Measurements from ENCODE around the gene VN1R5. TPM values are rescaled to one million over a fixed set of nuclear protein-coding genes. Genes with fewer than 3 reads are reported as not detected.

Gene VN1R5
- total RNA-seq, 2 experiments from 2014 or later = not detected

DNA sequence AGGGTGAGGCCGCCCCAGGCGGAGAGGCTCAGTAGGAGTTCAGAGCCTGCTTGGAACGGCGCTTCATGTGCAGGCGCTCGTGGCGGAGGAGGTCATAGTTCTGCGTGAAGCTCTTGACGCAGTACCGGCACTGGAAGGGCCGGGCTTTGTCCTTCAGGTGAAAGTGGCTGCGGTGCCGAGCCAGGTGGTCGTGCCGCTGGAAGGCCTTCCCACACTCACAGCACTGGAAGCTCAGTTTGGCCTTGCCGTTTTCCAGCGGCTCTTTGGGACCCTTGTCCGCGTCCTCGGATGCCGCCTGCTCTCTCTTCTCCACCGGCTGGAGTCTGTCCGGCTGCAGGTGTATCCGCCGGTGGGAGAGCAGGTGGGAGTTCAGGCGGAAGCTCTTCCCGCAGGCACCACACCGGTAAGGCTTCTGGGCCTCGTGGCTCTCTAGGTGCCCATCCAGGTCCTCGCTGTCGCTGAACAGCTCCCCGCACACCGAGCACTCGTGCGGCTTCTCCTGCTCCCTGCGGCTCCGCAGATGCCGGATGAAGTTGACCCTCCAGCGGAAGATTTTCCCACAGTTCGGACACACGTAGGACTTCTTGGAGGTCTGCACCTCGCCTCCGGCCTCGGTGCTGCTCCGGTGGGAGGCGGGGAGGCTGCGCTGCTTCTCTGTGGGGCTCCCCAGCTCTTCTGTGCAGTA, 44.8 kb downstream of the VN1R5 start:
- Histone ChIP-seq H3K4me3 (ENCODE audit: low read depth, low read length, poor library complexity, severe bottlenecking) (no peak overlapping the region), H3K4me1 (ENCODE audit: insufficient read depth, low read length, poor library complexity, severe bottlenecking) (no peaks in the 10 kb centered on the region), H3K79me2 (ENCODE audit: insufficient read depth, low read depth, low read length) (no peaks in the 10 kb centered on the region), H3K27ac (ENCODE audit: low read depth, low read length, poor library complexity, severe bottlenecking) (no peak overlapping the region), H4K20me1 (ENCODE audit: insufficient read depth, low read length) (no peaks in the 10 kb centered on the region), H3K9me3 (ENCODE audit: low read length) (no peaks in the 10 kb centered on the region), H3K9me2 (ENCODE audit: insufficient read depth, low read length) (no peaks in the 10 kb centered on the region), H3K4me2 (ENCODE audit: low read length) (no peak overlapping the region), H3K36me3 (ENCODE audit: insufficient read depth, low read length) (peaks cover 32% of the 10 kb centered on the region), H2AFZ (ENCODE audit: low read length) (no peak overlapping the region)
- DNase-seq (ENCODE audit: low spot score) = no peak
- ChIA-PET CTCF (ENCODE audit: unreplicated experiment) (no interaction called here), POLR2A (no interaction called here)
- TF ChIP-seq, protein P1, sequence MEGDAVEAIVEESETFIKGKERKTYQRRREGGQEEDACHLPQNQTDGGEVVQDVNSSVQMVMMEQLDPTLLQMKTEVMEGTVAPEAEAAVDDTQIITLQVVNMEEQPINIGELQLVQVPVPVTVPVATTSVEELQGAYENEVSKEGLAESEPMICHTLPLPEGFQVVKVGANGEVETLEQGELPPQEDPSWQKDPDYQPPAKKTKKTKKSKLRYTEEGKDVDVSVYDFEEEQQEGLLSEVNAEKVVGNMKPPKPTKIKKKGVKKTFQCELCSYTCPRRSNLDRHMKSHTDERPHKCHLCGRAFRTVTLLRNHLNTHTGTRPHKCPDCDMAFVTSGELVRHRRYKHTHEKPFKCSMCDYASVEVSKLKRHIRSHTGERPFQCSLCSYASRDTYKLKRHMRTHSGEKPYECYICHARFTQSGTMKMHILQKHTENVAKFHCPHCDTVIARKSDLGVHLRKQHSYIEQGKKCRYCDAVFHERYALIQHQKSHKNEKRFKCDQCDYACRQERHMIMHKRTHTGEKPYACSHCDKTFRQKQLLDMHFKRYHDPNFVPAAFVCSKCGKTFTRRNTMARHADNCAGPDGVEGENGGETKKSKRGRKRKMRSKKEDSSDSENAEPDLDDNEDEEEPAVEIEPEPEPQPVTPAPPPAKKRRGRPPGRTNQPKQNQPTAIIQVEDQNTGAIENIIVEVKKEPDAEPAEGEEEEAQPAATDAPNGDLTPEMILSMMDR (conservative IDR thresholded peaks at IDR 0.05; ENCODE audit: low read length) = no peak
- no peak for TF ChIP-seq EZH2phosphoT487 (IDR thresholded peaks at IDR 0.05; ENCODE audit: borderline replicate concordance, low read depth, low read length)
- BruUV-seq (replicated peaks) = no TSS peak
- intact Hi-C loops (cut with micrococcal nuclease; ENCODE audit: unreplicated experiment) = no loop called here

DNA sequence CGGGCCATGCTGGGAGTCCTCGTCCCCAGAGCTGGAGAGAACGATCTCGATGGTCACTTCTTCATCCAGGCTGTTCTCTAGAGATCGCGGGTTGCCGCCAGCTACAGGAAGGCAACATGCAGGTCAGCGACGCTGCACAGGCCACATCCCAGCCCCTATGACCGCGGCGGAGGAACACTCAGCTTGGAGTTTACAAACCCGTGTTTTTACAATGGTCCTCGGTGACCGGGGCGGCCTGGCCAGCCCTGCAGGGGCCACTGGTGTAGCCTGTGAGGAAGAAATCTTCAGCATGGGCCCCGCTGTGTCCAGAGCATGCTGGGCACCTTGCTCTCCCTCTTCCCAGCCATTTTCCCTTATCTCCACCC, 45.3 kb downstream of the VN1R5 start:
- H3K4me1 ChIP-seq (ENCODE audit: insufficient read depth, low read length, poor library complexity, severe bottlenecking) = no peaks in the 10 kb centered on the region
- H3K27ac ChIP-seq (ENCODE audit: low read depth, low read length, poor library complexity, severe bottlenecking) = no peak overlapping the region
- no peaks in the 10 kb centered on the region for H4K20me1 ChIP-seq (ENCODE audit: insufficient read depth, low read length)
- CTCF ChIA-PET (ENCODE audit: unreplicated experiment) = no interaction called here
- no peaks in the 10 kb centered on the region for H3K79me2 ChIP-seq (ENCODE audit: insufficient read depth, low read depth, low read length)
- BruUV-seq (replicated peaks) = no TSS peak
- no peak overlapping the region for H3K4me2 ChIP-seq (ENCODE audit: low read length)
- POLR2A ChIA-PET = no interaction called here
- TF ChIP-seq EZH2phosphoT487 (IDR thresholded peaks at IDR 0.05; ENCODE audit: borderline replicate concordance, low read depth, low read length) = no peak
- TF ChIP-seq, protein P1 (conservative IDR thresholded peaks at IDR 0.05; ENCODE audit: low read length) = no peak
- H3K9me2 ChIP-seq (ENCODE audit: insufficient read depth, low read length) = no peaks in the 10 kb centered on the region
- intact Hi-C loops (cut with micrococcal nuclease; ENCODE audit: unreplicated experiment) = no loop called here
- no peak overlapping the region for H3K4me3 ChIP-seq (ENCODE audit: low read depth, low read length, poor library complexity, severe bottlenecking)
- H3K36me3 ChIP-seq (ENCODE audit: insufficient read depth, low read length) = peaks cover 36% of the 10 kb centered on the region
- H3K9me3 ChIP-seq (ENCODE audit: low read length) = no peaks in the 10 kb centered on the region
- H2AFZ ChIP-seq (ENCODE audit: low read length) = no peak overlapping the region
- DNase-seq (ENCODE audit: low spot score) = no peak

DNA sequence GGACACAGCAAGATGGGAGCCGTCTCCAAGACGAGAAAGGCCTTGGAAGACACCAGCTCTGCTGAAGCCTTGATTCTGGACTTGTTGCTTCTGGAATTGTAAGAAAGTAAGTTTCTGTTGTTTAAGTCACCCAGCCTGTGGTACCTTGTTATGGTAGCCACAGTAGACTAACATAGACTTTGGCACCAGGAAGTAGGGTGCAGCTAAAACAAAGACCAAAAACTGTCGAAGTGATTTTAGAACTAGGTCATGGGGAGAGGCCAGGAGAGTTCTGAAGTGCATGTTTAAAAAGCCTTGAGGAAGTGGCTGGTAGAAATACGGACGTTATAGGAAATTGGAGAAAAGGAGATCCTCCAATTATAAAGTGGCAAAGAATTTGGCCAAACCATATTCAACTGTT, 47.3 kb downstream of the VN1R5 start:
- Histone ChIP-seq H3K4me2 (ENCODE audit: low read length) (no peak overlapping the region), H2AFZ (ENCODE audit: low read length) (no peak overlapping the region), H3K4me3 (ENCODE audit: low read depth, low read length, poor library complexity, severe bottlenecking) (no peak overlapping the region), H3K36me3 (ENCODE audit: insufficient read depth, low read length) (peaks cover 50% of the 10 kb centered on the region), H3K9me3 (ENCODE audit: low read length) (no peaks in the 10 kb centered on the region), H3K4me1 (ENCODE audit: insufficient read depth, low read length, poor library complexity, severe bottlenecking) (no peaks in the 10 kb centered on the region), H3K9me2 (ENCODE audit: insufficient read depth, low read length) (no peaks in the 10 kb centered on the region), H3K79me2 (ENCODE audit: insufficient read depth, low read depth, low read length) (no peaks in the 10 kb centered on the region), H4K20me1 (ENCODE audit: insufficient read depth, low read length) (no peaks in the 10 kb centered on the region), H3K27ac (ENCODE audit: low read depth, low read length, poor library complexity, severe bottlenecking) (no peak overlapping the region)
- no TSS peak for BruUV-seq (replicated peaks)
- POLR2A ChIA-PET = interaction anchor here (0.6 kb wide), 1 partner anchor 71 kb away, joined by 3 read pairs; no protein-coding TSS in a partner anchor
- intact Hi-C loops (cut with micrococcal nuclease; ENCODE audit: unreplicated experiment) = no loop called here
- no peak for DNase-seq (ENCODE audit: low spot score)
- CTCF ChIA-PET (ENCODE audit: unreplicated experiment) = no interaction called here
- no peak for TF ChIP-seq EZH2phosphoT487 (IDR thresholded peaks at IDR 0.05; ENCODE audit: borderline replicate concordance, low read depth, low read length)
- TF ChIP-seq, protein P1 (conservative IDR thresholded peaks at IDR 0.05; ENCODE audit: low read length) = no peak
